DOHH2 (cell line): ENCODE measurements around the gene ANKRD6.

Experiments
- H3F3A ChIP-seq: fragments of 200-600 bp; sonication (generic), shearing (Covaris generic); 2 replicates; pipeline ENCODE4 v1.6.0; 2016; ENCODE audit warnings: antibody characterized with exemption, mild to moderate bottlenecking; ENCODE audit not compliant: control insufficient read depth, insufficient read depth
- H3K27ac ChIP-seq: fragments of 200-600 bp; sonication (generic); 2 replicates; pipeline ENCODE4 v1.5.1; 2014; ENCODE audit warnings: low read depth, mild to moderate bottlenecking, low read length, moderate library complexity
- H3K27me3 ChIP-seq: fragments of 200-600 bp; sonication (generic); 2 replicates; pipeline ENCODE4 v1.6.1; 2014; ENCODE audit warnings: mild to moderate bottlenecking, low read length, mixed read lengths; ENCODE audit not compliant: control insufficient read depth
- H3K36me3 ChIP-seq: fragments of 200-600 bp; sonication (generic); 2 replicates; pipeline ENCODE4 v1.6.1; 2014; ENCODE audit warnings: mild to moderate bottlenecking, low read length, moderate library complexity, mixed read lengths; ENCODE audit not compliant: control insufficient read depth
- H3K4me1 ChIP-seq: fragments of 200-600 bp; sonication (generic); 2 replicates; pipeline ENCODE4 v1.6.1; 2014; ENCODE audit warnings: mild to moderate bottlenecking, low read length, mixed read lengths; ENCODE audit not compliant: control insufficient read depth
- H3K4me2 ChIP-seq: fragments of 200-600 bp; sonication (generic); 2 replicates; pipeline ENCODE4 v1.6.0; 2014; ENCODE audit warnings: mild to moderate bottlenecking, low read length, moderate library complexity
- H3K4me3 ChIP-seq: fragments of 200-600 bp; sonication (generic); 2 replicates; pipeline ENCODE4 v1.5.1; 2014; ENCODE audit warnings: mild to moderate bottlenecking, low read length, mixed read lengths
- H3K79me2 ChIP-seq: fragments of 200-600 bp; sonication (generic); 2 replicates; pipeline ENCODE4 v1.6.1; 2014; ENCODE audit warnings: mild to moderate bottlenecking, low read length, mixed read lengths; ENCODE audit not compliant: control insufficient read depth
- H3K9me2 ChIP-seq: fragments of 200-600 bp; sonication (generic); replicated peaks from 2 replicates; pipeline ENCODE4 v1.6.1; 2014; ENCODE audit warnings: mild to moderate bottlenecking, low read length, mixed read lengths; ENCODE audit not compliant: control insufficient read depth
- H3K9me3 ChIP-seq: fragments of 200-600 bp; sonication (generic); 2 replicates; pipeline ENCODE4 v1.6.1; 2014; ENCODE audit warnings: antibody characterized with exemption, low read length, mixed read lengths; ENCODE audit not compliant: control insufficient read depth, insufficient read depth
- H4K20me1 ChIP-seq: fragments of 200-600 bp; sonication (generic); 2 replicates; pipeline ENCODE4 v1.6.0; 2014; ENCODE audit warnings: low read depth, mild to moderate bottlenecking, antibody characterized with exemption, low read length, moderate library complexity; ENCODE audit not compliant: control insufficient read depth, insufficient read depth
- EZH2phosphoT487 ChIP-seq: fragments of 200-600 bp; sonication (generic); IDR thresholded peaks from 2 replicates; pipeline ENCODE4 v1.6.1; 2017; ENCODE audit warnings: borderline replicate concordance, mild to moderate bottlenecking, antibody characterized with exemption, low read length, moderate library complexity, mixed read lengths
- TF ChIP-seq, protein P1 (sequence below): fragments of 200-600 bp; sonication (generic); IDR thresholded peaks from one replicate; pipeline ENCODE4 v1.5.1; 2014; ENCODE audit warnings: antibody characterized with exemption, mild to moderate bottlenecking, low read depth, low read length; ENCODE audit not compliant: poor library complexity, severe bottlenecking

ANKRD6 gene

DNA sequence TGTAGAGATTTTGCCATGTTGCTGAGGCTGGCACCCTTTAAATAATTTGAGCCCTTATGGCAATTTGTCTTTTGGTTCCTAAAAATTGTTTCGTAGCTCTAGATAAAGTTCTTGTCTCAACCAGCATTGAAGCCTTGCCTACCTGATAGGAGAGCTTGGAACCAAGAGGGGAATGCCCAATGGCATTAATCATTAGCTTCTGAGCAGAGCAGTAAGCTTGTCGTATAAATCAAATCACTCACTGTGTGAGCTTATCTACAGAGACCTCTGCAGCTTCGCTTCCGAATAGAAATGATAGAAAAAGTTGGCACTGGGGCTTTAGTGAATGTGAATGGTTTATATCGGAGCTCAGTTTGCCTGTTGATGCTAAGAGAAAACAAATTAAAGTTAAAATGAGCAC is 10.7 kb downstream of the ANKRD6 start:
- no peaks in the 10 kb centered on the region for H3F3A ChIP-seq
- H3K4me1 ChIP-seq: no peaks in the 10 kb centered on the region
- no peaks in the 10 kb centered on the region for H3K9me2 ChIP-seq
- H3K9me3 ChIP-seq: no peaks in the 10 kb centered on the region
- H4K20me1 ChIP-seq: no peaks in the 10 kb centered on the region
- peaks cover 13% of the 10 kb centered on the region for H3K27me3 ChIP-seq
- H3K4me3 ChIP-seq: no peak overlapping the region
- H3K4me2 ChIP-seq: no peak overlapping the region
- no peaks in the 10 kb centered on the region for H3K79me2 ChIP-seq
- TF ChIP-seq, protein P1, sequence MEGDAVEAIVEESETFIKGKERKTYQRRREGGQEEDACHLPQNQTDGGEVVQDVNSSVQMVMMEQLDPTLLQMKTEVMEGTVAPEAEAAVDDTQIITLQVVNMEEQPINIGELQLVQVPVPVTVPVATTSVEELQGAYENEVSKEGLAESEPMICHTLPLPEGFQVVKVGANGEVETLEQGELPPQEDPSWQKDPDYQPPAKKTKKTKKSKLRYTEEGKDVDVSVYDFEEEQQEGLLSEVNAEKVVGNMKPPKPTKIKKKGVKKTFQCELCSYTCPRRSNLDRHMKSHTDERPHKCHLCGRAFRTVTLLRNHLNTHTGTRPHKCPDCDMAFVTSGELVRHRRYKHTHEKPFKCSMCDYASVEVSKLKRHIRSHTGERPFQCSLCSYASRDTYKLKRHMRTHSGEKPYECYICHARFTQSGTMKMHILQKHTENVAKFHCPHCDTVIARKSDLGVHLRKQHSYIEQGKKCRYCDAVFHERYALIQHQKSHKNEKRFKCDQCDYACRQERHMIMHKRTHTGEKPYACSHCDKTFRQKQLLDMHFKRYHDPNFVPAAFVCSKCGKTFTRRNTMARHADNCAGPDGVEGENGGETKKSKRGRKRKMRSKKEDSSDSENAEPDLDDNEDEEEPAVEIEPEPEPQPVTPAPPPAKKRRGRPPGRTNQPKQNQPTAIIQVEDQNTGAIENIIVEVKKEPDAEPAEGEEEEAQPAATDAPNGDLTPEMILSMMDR: no peak
- TF ChIP-seq EZH2phosphoT487: no peak
- no peak overlapping the region for H3K27ac ChIP-seq
- H3K36me3 ChIP-seq: no peaks in the 10 kb centered on the region

DNA sequence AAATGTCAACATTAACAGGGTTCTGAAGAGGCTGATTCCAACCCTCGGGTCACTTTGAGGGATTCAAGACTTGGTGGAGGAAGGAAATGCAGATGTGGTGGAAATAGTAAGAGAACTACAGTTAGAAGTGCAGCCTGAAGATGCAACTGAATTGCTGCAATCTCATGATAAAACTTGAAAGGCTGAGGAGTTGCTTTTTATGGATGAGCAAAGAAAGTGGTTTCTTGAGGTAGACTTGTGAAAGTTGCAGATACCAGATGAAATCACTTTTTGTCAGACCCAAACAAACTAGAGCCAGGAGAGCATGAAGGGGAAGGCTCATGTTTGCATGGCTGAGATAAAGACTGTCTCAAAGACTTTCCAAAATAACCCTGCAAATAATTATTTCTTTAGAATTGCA is 16.2 kb downstream of the ANKRD6 start:
- Histone ChIP-seq H3K4me2 (no peak overlapping the region), H3K27me3 (peaks cover 7% of the 10 kb centered on the region), H3K9me2 (no peaks in the 10 kb centered on the region), H3K4me3 (no peak overlapping the region), H3F3A (no peaks in the 10 kb centered on the region), H4K20me1 (no peaks in the 10 kb centered on the region), H3K4me1 (no peaks in the 10 kb centered on the region), H3K36me3 (no peaks in the 10 kb centered on the region), H3K9me3 (no peaks in the 10 kb centered on the region), H3K27ac (no peak overlapping the region), H3K79me2 (no peaks in the 10 kb centered on the region)
- no peak for TF ChIP-seq EZH2phosphoT487
- TF ChIP-seq, protein P1: no peak

DNA sequence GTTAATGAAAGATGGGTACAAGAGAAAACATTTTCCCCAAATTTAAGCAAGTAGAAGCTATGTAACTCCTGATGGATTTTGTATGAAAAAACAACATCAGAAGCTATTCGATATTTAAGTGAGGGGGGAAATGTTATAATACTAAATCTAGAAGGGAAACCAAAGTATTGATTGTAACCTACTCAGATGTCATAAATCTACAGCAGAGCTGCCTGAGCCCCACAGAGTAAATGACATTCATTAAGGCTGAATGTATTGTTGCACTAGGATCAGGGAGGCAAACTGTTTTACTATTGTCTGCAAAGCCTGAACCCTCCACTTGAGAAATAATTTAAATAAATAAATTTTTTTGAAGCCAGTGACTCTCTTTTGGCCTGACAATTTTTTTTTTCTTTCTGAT is 19.3 kb downstream of the ANKRD6 start:
- Histone ChIP-seq H3K79me2 (no peaks in the 10 kb centered on the region), H3F3A (no peaks in the 10 kb centered on the region), H3K4me3 (no peak overlapping the region), H3K36me3 (no peaks in the 10 kb centered on the region), H4K20me1 (no peaks in the 10 kb centered on the region), H3K4me1 (no peaks in the 10 kb centered on the region), H3K9me3 (no peaks in the 10 kb centered on the region), H3K27me3 (peaks cover 6% of the 10 kb centered on the region; the same call in 1 of the 2 replicates), H3K27ac (no peak overlapping the region), H3K9me2 (no peaks in the 10 kb centered on the region), H3K4me2 (no peak overlapping the region)
- TF ChIP-seq, protein P1: no peak
- no peak for TF ChIP-seq EZH2phosphoT487

DNA sequence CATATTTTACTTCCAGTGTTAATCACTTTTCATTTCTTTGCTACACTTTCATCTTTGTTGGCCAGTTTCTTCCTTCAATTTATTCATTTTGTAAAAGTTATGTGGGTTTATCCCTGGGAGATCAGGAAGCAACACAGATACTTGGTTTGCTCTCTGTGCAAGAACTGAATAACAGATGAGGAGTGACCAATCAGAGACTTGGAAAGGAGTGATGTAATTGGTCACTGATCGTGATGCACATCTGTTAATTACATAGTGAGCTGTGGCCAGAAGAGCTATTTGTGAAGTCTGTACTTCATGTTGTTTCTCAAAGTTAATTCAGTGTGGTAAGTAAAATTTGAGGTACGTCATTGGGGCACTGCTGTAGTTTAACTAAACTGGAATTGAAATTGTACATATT is 21.3 kb downstream of the ANKRD6 start:
- Histone ChIP-seq H3F3A (no peaks in the 10 kb centered on the region), H4K20me1 (no peaks in the 10 kb centered on the region), H3K4me3 (no peak overlapping the region), H3K36me3 (no peaks in the 10 kb centered on the region), H3K4me1 (no peaks in the 10 kb centered on the region), H3K9me2 (no peaks in the 10 kb centered on the region), H3K9me3 (no peaks in the 10 kb centered on the region), H3K4me2 (no peak overlapping the region), H3K27me3 (peaks cover 3% of the 10 kb centered on the region; the same call in 1 of the 2 replicates), H3K27ac (no peak overlapping the region), H3K79me2 (no peaks in the 10 kb centered on the region)
- TF ChIP-seq EZH2phosphoT487: no peak
- TF ChIP-seq, protein P1: no peak
